HG03280 (cell line): ENCODE results near the gene ZBTB20.
A peak's percentile ranks its signal among the peaks of the same experiment; 100 is the strongest.
"Not testable (repeated sequence)": the region's sequence is repeated elsewhere in the genome, so short reads cannot be mapped to it uniquely, and the experiment has no call there.

Source experiments
- ATAC-seq: cut with Tn5 transposase; IDR thresholded peaks from one replicate; pipeline ENCODE4 v1.9.1; 2021; ENCODE audit warnings: mild to moderate bottlenecking, moderate library complexity; ENCODE audit not compliant: unreplicated experiment

ZBTB20 gene

DNA sequence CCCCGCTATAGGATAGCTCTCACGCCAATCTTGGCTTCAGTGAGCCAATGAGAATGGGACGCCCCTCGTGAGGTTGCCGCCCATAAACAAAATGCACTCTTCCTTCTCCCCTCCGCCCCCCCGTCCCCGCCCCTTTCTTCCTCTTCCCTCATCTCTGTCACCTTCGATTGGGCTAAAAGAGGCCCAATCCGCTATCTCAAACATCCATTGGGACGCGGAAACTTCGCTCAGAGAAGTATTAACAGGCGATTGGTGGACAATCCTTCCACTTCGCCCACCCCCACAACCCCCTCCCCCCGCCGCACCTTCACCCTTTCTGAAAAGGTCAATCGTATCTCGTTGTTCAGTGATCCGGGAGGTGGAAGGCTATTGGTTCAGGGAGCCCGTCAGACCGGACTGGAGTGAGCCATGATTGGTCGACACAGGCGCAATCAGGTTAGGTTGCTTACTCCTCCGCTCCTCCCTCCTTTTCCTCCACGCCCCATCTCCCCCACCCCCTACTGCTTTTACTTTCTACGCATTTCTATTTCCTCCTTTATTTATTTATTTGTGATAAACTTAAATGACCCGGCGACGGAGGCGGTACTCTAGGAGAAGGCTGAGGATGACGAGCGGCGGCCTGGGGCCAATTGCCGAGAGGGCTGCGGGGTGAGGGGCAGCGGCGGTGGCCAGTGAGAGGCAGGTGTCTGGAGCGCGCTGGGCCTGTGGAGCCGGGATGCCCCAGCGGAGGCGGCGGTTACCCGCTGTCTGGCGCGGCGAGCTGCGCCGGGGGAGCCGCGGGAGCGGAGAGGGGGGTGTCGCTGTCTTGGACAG lies 447 bp upstream of the ZBTB20 start:
- ATAC-seq = peak; percentile 79

DNA sequence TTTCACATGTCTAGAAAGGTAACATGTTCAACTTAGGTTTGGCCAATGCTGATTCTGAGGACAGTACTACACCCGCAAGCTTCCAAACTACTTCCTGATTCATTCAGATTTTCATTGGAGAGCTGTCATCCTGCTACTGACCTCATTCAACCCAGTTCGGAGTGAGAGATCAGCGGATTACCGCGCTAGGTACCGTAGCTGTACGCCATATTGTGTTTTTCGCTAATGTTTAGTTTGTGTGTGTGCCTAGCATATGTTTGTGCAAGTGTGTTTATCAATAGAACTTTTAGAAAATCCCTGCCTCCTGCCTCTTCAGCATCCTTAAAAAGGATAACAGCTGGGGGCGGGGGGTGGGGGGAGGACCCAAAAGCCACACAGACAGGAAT lies 1.1 kb downstream of the ZBTB20 start:
- no peak for ATAC-seq

DNA sequence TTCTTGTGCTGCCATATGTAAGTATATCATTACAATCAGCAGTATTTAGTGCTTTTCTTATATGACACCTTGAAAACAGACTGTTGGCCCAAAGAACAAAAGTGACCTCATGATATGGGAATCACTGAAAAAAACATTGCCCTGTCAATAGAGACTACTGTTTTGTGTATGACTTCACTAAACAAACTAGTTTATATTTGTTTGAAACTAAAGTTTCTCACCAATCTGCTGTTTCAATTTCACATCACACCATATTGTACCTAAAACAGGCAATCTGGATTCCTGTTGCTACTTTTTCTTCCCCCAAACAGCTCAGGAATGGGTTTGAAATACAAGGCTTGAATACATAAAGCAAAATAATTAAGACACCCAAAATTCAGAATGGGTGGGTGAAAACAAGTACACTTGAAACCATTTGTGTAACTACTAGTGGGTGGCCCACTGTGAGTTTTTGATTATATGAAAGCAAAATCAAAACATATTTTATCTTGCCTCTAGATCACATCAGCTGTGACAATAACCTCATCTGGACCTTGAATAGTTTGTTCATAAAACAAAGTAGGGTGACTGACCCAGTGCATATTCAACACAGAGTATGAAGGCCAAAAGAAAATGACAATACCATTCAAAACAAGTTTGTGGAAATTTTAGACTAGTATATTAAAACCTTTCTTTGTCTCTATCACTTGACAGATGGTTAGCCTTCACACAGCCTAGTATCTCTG lies 5.9 kb downstream of the ZBTB20 start:
- peak; percentile 62 for ATAC-seq

DNA sequence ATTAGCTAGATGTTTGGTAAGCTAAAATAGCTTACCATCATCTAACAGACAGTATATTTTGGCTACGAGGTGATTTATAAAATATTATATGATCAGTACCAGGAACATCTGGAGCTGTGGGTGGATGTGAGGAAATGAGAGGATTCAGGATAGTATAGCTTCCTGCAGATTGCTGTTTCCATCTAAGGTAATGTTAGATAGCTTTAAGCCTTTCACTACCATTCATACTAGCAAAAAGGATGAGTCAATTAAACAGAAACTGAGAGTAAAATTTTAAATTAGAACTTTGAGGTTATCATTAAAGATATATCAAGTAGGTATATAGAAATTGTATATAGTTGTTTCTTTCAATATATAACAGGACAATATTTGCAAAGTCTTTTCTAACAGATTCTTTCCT lies 8.0 kb downstream of the ZBTB20 start:
- ATAC-seq = no peak

DNA sequence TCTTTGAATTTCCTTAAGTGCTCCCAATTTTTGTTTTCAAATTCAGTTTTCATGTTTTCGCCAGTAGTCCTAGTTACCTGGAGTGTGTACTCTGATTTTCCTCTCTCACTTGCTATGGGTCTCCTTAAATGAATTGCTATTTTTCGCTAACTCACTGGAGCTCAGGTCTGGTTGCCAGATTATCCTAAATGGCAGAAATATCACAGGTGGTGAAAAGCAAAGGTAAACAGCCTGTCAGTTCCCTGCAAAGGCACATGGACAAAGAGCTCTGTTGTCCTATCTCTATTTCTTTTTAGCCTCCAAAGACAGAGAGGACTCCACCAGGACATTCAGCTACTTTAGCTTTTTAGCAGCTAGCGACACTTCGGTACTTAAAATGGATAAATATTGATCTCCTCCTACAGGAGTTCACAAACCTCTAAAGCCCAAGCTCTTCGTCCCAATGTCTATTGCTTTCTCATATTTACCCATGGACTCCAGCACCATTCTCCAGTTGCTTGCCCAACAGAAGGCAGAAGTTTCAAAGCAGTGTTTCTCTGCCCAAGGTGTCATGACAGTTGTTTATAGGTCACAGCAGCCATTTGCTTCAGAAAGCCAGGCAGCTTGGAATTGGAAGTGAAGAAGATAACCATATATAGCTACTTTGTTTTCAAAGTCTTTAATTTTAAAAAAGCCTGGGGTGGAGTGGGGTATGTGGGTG lies 12.3 kb downstream of the ZBTB20 start:
- no peak for ATAC-seq

DNA sequence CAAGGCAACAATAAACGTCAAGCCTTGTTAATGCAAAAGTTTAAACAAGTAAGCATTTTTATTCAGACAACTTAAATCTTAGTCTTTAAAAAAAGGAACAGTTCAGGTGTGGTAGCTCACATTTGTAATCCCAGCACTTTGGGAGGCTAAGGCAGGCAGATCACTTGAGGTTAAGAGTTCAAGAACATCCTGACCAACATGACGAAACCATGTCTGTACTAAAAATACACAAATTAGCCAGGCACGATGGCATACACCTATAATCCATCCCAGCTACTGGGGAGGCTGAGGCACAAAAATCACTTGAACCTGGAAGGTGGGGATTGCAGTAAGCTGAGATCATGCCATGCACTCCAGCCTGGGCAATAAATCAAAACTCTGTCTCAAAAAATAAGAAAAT lies 19.9 kb downstream of the ZBTB20 start:
- no peak for ATAC-seq

DNA sequence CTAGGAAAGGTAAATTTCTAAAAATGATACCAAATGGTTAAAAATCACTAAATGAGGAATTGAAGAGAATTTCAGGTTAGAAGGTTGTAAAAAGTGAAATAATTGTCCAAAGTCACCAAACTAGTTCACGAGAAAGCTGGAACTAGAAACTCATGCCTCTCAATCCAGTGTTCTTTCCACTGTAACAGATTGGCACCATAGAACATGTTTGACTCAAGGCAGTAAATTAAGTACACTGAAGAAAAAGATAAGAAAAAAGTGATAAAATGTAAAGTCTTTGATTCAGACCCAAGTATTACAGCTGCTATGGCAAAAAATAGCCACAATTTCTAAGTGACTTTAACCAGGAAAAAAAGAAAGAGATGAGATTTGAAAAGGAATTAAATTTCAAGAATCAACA lies 26.5 kb downstream of the ZBTB20 start:
- no peak for ATAC-seq

DNA sequence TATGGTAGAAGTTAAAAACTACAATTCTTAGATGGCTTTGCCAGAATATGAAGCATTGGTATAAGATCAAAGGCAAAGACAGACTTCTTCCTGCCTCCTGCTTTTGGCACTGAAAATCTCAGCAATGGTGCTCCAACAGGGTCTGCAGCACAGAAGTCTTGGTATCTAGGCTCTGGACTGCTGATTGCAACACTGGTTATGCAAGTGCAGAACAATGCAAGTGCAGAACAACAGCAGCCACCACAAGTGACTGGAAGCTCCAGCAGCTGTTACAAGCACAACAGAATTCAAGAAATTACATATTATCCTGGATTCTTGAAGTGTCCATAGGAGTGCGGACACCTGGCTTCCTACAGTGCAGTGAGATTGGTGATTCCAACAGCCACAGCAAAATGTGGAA lies 33.7 kb downstream of the ZBTB20 start:
- no peak for ATAC-seq

DNA sequence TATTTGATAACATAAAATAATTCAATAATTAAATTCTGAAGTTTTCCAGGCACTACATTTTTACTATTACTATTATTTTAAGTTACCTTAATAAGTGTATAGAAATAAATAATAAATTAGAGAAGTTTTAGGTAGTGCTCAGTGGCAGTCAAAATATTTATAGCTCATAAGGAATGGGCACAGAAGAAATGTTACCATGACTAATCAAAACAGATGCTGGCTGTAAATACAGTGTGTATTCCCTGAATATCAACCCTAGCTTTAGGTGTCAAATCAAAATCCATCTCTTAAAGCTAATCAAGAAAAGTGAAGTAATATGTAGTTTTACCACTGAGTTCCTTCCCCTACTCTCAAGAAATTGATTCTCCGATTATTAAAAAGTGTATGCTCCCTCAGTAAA lies 35.5 kb downstream of the ZBTB20 start:
- no peak for ATAC-seq

DNA sequence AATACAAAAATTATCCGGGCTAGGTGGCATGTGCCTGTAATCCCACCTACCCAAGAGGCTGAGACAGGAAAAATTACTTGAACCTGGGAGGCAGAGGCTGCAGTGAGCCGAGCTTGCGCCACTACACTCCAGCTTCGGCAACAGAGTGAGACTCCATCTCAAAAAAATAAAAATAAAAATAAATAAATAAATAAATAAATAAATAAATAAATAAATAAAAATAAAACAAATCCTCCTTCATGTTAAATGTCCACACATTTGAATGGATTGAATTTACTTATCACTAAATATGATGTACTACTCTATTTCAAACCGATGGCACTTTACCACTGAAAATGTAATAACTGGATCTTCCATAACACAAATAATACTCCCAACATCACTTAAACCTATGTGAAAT lies 36.3 kb downstream of the ZBTB20 start:
- ATAC-seq = no peak

DNA sequence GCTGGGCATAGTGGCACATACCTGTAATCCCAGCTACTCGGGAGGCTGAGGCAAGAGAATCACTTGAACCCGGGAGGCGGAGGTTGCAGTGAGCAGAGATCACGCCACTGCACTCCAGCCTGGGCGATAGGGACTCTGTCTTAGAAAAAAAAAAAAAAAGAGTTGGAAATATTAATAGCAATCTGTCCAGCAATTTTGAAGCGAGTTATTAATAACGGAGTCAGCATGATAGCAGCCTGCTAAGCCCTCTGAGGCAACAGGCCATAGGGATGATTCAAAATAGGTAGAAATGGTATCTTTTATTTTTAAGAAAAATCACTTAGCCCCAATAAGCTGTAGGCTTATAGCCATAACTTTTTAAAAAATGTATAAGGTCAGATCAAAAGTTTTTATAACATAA lies 37.0 kb downstream of the ZBTB20 start:
- not testable (repeated sequence) for ATAC-seq

DNA sequence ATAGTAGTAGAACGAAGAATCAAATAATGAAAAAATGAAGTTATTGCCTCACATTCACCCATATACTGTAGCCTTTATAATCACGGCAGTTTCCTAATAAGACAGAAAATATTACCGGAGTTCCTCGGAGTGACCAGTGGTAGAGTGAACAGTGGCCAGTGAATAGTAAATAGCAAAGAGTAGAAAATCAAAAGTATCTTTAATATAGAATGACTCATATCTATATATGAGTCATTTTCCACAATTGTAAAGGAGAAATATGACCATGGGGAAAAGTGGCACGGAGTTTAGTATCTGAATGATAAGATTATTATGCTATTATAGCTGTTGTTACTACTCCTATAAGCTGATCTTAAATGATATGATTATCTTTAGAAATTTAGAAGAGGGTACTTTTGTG lies 38.5 kb downstream of the ZBTB20 start:
- ATAC-seq = no peak

DNA sequence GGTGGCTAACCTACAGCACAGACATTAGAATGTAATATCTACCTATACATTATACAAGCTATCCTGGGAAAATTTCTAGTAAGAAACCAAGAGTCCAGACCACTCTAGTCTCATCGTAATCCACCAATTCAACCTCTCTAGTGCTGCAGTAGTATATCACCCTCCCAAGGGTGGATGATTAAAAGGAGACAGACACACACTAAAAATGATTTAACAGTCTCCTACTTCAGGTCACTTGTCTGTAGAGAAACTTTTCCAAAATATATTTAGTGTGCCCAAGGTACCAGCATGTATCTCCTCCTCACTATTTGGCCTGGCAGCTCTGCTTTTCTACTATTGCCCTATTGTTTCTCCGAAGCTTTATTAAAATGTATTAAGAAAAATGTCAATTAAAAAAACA lies 45.0 kb downstream of the ZBTB20 start:
- no peak for ATAC-seq

DNA sequence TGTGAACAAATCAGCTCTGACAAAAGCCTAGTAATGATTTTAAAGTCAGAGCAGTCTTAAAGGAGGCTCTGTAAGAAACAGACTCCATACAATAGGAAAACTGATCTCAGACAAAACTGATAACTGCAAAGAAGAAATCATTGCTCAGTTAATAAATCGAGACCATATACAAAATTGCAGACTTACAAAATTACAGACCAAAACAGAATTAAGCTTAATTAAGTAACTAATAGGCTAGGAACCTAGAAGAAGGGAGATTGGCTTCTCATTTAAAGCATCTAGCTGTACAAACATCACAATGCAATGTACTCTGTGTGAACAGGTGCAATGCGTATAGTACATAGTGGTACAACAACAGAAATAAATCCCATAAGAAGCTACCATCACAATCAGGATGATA lies 46.3 kb downstream of the ZBTB20 start:
- ATAC-seq = no peak

DNA sequence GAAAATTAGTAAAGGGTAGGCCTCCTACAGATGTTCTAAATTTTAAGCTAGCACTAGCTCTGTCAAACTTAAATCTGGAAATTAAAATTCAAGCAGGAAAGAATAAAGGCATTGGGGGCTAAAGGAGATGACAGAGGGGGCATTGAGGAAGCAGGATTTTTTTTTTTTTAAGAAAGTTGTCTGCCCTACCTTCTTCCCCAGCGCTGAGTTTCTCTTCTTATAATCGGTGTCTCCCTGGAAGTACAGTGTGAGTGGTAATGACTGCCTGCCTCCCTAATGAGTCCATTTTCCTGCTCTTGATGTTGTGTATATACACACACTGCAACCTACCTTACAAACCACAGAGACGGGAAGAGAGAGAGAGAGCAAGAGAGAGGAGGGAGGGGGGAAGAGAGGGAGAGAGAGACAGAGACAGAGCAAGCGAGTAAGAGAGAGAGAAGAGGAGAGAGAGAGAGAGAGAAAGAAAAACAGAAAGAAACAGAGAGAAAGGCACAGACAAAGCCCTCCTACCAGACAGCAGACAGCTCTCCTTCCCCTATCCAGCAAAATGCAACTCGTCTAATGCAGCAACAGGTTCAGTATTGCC lies 47.0 kb downstream of the ZBTB20 start:
- ATAC-seq = peak; percentile 54

DNA sequence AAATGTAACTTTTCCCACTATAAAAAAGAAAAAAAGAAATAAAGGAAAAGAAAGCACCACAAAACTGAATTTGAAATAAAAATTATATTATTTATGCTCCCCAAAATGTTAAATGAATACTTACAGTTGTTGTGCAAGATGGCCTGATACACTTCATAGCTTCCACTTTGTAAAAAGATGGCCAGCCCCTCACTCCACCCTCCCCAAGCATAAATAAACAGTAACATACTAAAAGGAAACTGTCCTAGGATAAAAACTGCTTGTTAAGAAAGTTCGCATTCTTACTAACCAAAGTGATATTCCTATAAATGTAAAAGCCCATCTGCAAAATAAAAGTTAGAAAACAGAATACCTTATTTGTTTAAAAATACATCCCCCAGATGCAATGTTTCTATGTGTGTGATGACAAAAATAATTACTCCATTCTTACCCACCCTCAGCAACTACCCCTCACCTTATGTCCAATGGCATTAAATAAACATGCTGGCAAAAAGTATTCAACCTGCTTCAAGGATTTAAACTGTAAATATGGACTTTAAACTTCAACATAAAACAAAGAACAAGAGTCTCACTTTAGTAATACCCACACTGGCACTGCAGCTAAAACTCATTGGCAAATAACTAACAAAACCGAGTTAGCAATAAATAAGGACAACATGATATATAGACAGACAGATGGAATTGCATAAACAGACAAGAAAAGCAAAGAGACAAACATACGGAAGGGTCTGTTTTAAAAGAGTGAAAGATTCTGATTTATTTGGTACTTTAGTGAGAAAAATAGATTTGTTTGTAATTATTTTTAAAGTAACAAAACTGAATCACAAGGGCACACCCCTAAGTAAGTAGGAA lies 47.7 kb downstream of the ZBTB20 start:
- no peak for ATAC-seq

DNA sequence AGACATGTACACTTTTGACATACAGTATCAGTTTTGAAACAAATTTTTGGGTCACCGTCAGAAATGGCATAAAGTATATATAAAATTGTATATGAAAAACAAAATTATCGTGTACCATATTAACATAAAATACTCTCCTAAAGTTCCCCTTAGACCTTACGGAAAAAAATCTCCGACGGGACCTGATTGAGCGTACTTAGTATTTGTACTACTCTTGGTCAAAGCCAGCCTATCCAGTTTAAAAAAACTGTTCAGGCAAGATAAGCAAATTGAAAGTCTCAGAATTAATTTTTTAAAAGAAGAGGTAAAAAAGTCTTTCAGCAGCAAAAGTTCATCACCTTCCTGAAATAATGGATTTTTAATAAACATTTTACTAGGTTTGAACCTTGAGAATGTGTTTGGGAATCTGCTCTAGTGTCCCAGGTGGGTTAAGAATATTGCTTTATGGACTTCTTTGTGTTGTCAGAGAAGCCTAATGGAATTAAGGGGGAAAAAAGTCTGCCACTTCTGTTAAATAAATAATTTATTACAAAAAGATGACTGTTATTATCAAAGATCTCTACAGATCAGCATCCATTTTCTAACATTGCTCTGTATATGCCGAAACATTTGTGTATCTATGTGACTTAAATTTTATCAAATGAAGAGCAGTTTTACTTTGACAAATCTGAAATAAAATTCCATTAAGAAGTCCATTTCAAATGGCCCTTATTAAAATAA lies 48.6 kb downstream of the ZBTB20 start:
- no peak for ATAC-seq

DNA sequence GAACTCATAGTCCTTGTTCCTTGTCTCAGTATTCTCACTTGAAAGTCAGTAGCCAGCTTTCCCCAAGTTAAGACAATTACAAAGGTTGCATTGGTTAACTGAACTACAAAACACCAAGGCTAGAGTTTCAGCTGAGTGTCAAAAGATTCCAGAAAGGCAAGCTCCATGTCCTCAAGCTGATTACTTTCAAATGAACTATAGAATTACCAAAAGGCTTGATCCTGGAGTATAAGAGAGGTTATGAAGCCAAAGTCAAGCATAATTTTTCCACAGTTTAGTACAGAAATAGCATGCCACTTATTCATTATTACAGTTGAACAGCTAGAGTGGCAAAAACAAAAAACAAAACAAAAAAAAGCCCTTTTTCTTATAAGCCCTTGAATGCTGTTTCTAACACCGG lies 51.9 kb downstream of the ZBTB20 start:
- no peak for ATAC-seq

DNA sequence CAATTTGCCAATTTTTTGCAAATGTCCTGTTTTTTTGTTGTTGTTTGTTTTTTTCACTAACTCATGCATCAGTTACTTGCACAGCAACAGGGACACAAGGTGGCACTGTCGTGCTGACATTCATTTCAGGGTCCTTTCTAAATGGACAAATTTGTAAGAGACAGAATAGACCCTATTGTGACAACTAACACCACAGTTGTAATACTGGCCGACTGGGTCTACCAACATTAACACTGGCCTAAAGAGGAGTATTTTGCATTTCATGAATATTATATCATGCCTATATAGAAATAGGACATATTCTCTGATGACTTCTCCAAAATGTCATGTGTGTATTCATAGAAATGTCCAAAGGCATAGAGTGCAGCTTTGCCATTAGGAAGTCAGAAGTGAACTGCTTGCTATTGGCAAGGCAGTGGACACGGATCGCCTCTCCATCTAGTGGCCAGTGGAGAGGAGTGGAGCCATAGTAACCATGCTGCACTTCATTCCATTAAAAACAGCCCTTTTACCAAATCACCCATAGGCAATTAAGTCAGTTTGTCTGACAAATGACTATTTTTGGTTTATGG lies 54.8 kb downstream of the ZBTB20 start:
- no peak for ATAC-seq

DNA sequence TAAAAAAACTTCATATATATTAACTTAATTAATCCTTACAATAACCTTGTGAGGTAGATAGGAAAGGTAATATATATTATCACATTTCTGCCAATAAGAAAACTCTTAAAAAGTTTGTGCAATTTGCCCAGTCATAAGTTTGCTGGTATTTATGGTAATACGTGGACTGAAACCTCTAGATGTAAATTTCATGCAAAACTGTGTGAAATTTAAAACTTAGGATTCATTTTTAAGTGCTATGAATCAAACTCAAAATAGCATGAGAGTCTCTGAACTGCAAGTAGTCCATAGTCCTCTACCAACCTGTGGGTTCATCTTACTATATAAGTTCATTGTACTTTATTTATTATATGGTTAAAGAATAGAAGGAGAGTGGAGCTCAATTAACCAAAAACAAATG lies 56.4 kb downstream of the ZBTB20 start:
- no peak for ATAC-seq
